Stomach (tissue), 9 donors: ENCODE measurements around the gene PRRC2C. TPM values are rescaled to one million over a fixed set of nuclear protein-coding genes. Genes with fewer than 3 reads are reported as not detected.

Source experiments
- DNase-seq, 2 donors: peaks; one replicate each; pipeline versions ENCODE4 v3.0.0 to v3.0.0-alpha.2; 2013 to 2019
- H3K27ac ChIP-seq, 5 donors: fragments of 200-600 bp in 4 of 5; sonication (generic) in 4 of 5; one replicate each; pipeline ENCODE4 v1.5.1; 2013 to 2019; ENCODE audit warnings: mild to moderate bottlenecking in 1 of 5, moderate library complexity in 1 of 5
- H3K27me3 ChIP-seq, 3 donors: fragments of 200-600 bp; sonication (generic); one replicate each; pipeline ENCODE4 v1.5.1; 2017 to 2019; ENCODE audit warnings: mixed run types in 1 of 3
- H3K36me3 ChIP-seq, 4 donors: fragments of 200-600 bp; sonication (generic); 1 replicate in 3 of 4; 2 replicates in 1 of 4; pipeline ENCODE4 v1.5.1; 2016 to 2019
- H3K4me1 ChIP-seq, 4 donors: fragments of 200-600 bp; sonication (generic); one replicate each; pipeline ENCODE4 v1.5.1; 2016 to 2019
- H3K4me3 ChIP-seq, 4 donors: fragments of 200-600 bp; sonication (generic) in 3 of 4; one replicate each; pipeline ENCODE4 v1.5.1; 2016 to 2019; ENCODE audit warnings: mild to moderate bottlenecking in 1 of 4
- H3K9me3 ChIP-seq, 4 donors: fragments of 200-600 bp; sonication (generic); one replicate each; pipeline ENCODE4 v1.5.1; 2016 to 2019
- CTCF ChIP-seq, 7 experiments: fragments of 450-650 bp in 4 of 7; fragments of 200-600 bp in 3 of 7; sonication (generic) in 3 of 7; IDR thresholded peaks; one replicate each; pipeline ENCODE4 v1.5.1; 2016 to 2019; ENCODE audit warnings: antibody characterized with exemption in 7 of 7, control low read depth in 2 of 7, mild to moderate bottlenecking in 1 of 7
- EP300 ChIP-seq: sonication (generic); formaldehyde crosslinking; IDR thresholded peaks from one replicate; pipeline ENCODE4 v1.6.1; 2017; ENCODE audit warnings: antibody characterized with exemption
- POLR2A ChIP-seq, 4 donors: fragments of 450-650 bp; IDR thresholded peaks; one replicate each; pipeline ENCODE4 v1.6.1; 2016; ENCODE audit warnings: antibody characterized with exemption in 4 of 4, control low read depth in 2 of 4, mild to moderate bottlenecking in 1 of 4, moderate library complexity in 1 of 4
- POLR2AphosphoS5 ChIP-seq, 3 donors: sonication (generic); formaldehyde crosslinking; IDR thresholded peaks; one replicate each; pipeline ENCODE4 v1.6.1; 2016; ENCODE audit warnings: antibody characterized with exemption in 3 of 3
- WGBS, 5 donors: extraction: QIAGEN DNeasy Blood & Tissue Kit in 3 of 5; methylation state at CpG; one replicate each; pipeline versions ENCODE4 v1.1.5 to v1.1.7; 2013 to 2018; 5-methylcytosine and 5-hydroxymethylcytosine counted together
- intact Hi-C: fragments of 100-400 bp; cut with DNase I; formaldehyde crosslinking; loops from one replicate; pipeline ENCODE4 v1.15.1; 2023; ENCODE audit warnings: low total_unique reads
- polyA plus RNA-seq, 3 donors: library from polyadenylated mRNA; stranded (reverse); fragments of 200-250 nt; gene quantifications; one replicate each; pipeline ENCODE4 v1.2.3, GENCODE V29; 2013
- total RNA-seq, 5 donors: library from RNA; depleted of rRNA; stranded (reverse); fragments of >200 nt; gene quantifications; one replicate each; pipeline versions ENCODE4 v1.1.0 to v1.2.3, GENCODE V29; 2014 to 2016
- donor health status: healthy with polysubstance abuse.
- donor health status: Bipolar disorder and iron deficiency.
- donor health status: healthy.

PRRC2C gene
- total and polyA plus RNA-seq, 8 donors, result 19.0 to 404 (median 75.8) TPM

- H3K4me3 ChIP-seq, result no peak overlapping the region
- no peak for TF ChIP-seq CTCF (IDR thresholded peaks at IDR 0.05)
- TF ChIP-seq POLR2AphosphoS5 (IDR thresholded peaks at IDR 0.05), result no peak
- TF ChIP-seq POLR2A (IDR thresholded peaks at IDR 0.05), result no peak
- no peak for TF ChIP-seq EP300
- intact Hi-C loops, result no loop called here
- no peaks in the 10 kb centered on the region for H3K4me1 ChIP-seq
- peaks cover 0 to 7% (median 0%) of the 10 kb centered on the region in 4 donors for H3K9me3 ChIP-seq
- no peak for DNase-seq
- H3K27ac ChIP-seq, result no peak overlapping the region
- H3K36me3 ChIP-seq, result no peaks in the 10 kb centered on the region
- no peaks in the 10 kb centered on the region for H3K27me3 ChIP-seq
Observed at GRCh38 chr1:171455967-171456366, 29.4 kb upstream of the PRRC2C start.

- Histone ChIP-seq H3K36me3 (no peaks in the 10 kb centered on the region), H3K9me3 (peaks cover 0 to 4% (median 0%) of the 10 kb centered on the region in 4 donors), H3K4me3 (no peak overlapping the region), H3K4me1 (no peaks in the 10 kb centered on the region), H3K27me3 (no peaks in the 10 kb centered on the region), H3K27ac (no peak overlapping the region)
- DNase-seq, result peak in 1 of 2 donors; percentile 5
- WGBS, 5 donors, result 49 to 75% (median 56%) methylated on average over 2 of the region's 2 CpGs
- TF ChIP-seq POLR2A (IDR thresholded peaks at IDR 0.05), result no peak
- no peak for TF ChIP-seq POLR2AphosphoS5 (IDR thresholded peaks at IDR 0.05)
- TF ChIP-seq CTCF (IDR thresholded peaks at IDR 0.05), result no peak
- TF ChIP-seq EP300, result no peak
- intact Hi-C loops, result no loop called here
Observed at GRCh38 chr1:171457412-171457811, 27.9 kb upstream of the PRRC2C start.

GRCh38 chr1:171460018-171460620 is 25.2 kb upstream of the PRRC2C start:
- Histone ChIP-seq H3K27me3 (no peaks in the 10 kb centered on the region), H3K9me3 (no peaks in the 10 kb centered on the region), H3K27ac (no peak overlapping the region), H3K4me1 (no peaks in the 10 kb centered on the region), H3K36me3 (no peaks in the 10 kb centered on the region), H3K4me3 (no peak overlapping the region)
- no peak for TF ChIP-seq POLR2AphosphoS5 (IDR thresholded peaks at IDR 0.05)
- no peak for TF ChIP-seq POLR2A (IDR thresholded peaks at IDR 0.05)
- DNase-seq, result no peak
- 62 to 72% (median 67%) methylated on average over 4 of the region's 4 CpGs for WGBS, 5 donors
- intact Hi-C loops, result no loop called here

GRCh38 chr1:171467626-171468025 is 17.7 kb upstream of the PRRC2C start:
- Histone ChIP-seq H3K9me3 (no peaks in the 10 kb centered on the region), H3K27ac (no peak overlapping the region), H3K36me3 (no peaks in the 10 kb centered on the region), H3K4me1 (no peaks in the 10 kb centered on the region), H3K27me3 (no peaks in the 10 kb centered on the region), H3K4me3 (no peak overlapping the region)
- DNase-seq, result no peak
- intact Hi-C loops, result no loop called here
- TF ChIP-seq EP300 (no peak), POLR2AphosphoS5 (IDR thresholded peaks at IDR 0.05) (no peak), POLR2A (IDR thresholded peaks at IDR 0.05) (no peak), CTCF (IDR thresholded peaks at IDR 0.05) (no peak)

- Histone ChIP-seq H3K9me3 (no peaks in the 10 kb centered on the region), H3K36me3 (no peaks in the 10 kb centered on the region), H3K27ac (no peak overlapping the region), H3K27me3 (no peaks in the 10 kb centered on the region), H3K4me3 (no peak overlapping the region), H3K4me1 (no peaks in the 10 kb centered on the region)
- WGBS, 5 donors, result 69 to 73% (median 73%) methylated on average over 3 of the region's 3 CpGs
- DNase-seq, result no peak
- TF ChIP-seq POLR2A (IDR thresholded peaks at IDR 0.05) (no peak), EP300 (no peak), CTCF (IDR thresholded peaks at IDR 0.05) (no peak), POLR2AphosphoS5 (IDR thresholded peaks at IDR 0.05) (no peak)
- intact Hi-C loops, result no loop called here
Observed at GRCh38 chr1:171468120-171468750, 17.1 kb upstream of the PRRC2C start.
